OCI-LY7 (cell line): ENCODE data around the gene PTGIR.

Experiments
- CTCF ChIP-seq: fragments of 200-600 bp; sonication (generic); conservative IDR thresholded peaks from 2 replicates; pipeline ENCODE4 v1.5.1; 2014; ENCODE audit warnings: mild to moderate bottlenecking, antibody characterized with exemption, low read length, moderate library complexity, mixed read lengths
- EZH2phosphoT487 ChIP-seq: fragments of 200-600 bp; sonication (generic); IDR thresholded peaks from 2 replicates; pipeline ENCODE4 v1.6.1; 2018; ENCODE audit warnings: low read depth, borderline replicate concordance, mild to moderate bottlenecking, mixed run types, antibody characterized with exemption, low read length, moderate library complexity, mixed read lengths

- TF ChIP-seq CTCF, result no peak
- TF ChIP-seq EZH2phosphoT487, result no peak
These were observed 24.2 kb downstream of the PTGIR start for GRCh38 chr19:46600384-46601317.
